ENCODE data around the gene BBX.

Gene BBX

GRCh38 chr3:107644631-107645030, 121.9 kb downstream of the BBX start:
- no peak for DNase-seq (ENCODE audit: extremely low read depth, low read depth)
- TF ChIP-seq CTCF (IDR thresholded peaks at IDR 0.05; ENCODE audit: low read depth, low read length), result no peak

DNA sequence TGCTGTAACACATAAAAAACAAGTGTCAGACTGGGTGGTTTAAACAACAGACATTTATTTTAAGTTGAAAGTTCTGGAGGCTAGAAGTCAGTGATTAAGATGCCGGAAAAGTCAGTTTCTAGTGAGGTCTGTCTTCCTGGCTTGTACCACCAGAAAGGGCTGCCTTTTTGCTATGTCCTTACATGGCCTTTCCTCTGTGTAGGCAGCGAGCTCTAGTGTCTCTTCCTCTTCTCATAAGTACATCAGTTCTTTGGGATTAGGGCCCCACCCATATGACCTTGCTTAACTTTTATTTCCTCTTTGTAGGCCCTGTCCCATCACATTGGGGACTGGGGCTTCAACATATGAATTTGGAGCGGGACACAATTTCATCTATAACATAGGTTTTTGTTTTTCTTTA, 128.0 kb downstream of the BBX start:
- no peak for DNase-seq (ENCODE audit: extremely low read depth, low read depth)
- TF ChIP-seq CTCF (IDR thresholded peaks at IDR 0.05; ENCODE audit: low read depth, low read length), result no peak

DNA sequence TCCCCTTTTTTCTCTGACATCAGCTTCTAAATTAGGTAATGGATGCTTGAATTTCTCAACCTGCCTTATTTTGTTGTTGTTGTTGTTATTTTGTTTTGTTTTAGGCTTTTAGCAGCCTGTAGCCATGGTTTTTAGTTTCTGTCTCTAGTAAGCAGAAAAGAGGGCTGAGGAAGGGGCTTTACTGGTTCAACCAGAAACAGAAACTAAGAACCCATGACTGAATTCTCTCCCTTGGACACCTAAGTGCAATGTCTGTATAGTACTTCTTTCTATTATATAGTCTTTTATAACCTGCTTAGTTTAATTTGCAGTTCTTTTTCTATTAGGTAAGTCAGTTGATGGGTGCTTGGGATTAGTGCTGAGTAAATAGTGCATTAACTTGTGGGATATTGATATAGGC, 129.0 kb downstream of the BBX start:
- TF ChIP-seq CTCF (IDR thresholded peaks at IDR 0.05; ENCODE audit: low read depth, low read length), result no peak
- no peak for DNase-seq (ENCODE audit: extremely low read depth, low read depth)

GRCh38 chr3:107654218-107654617, 131.5 kb downstream of the BBX start:
- DNase-seq (ENCODE audit: extremely low read depth, low read depth), result no peak
- no peak for TF ChIP-seq CTCF (IDR thresholded peaks at IDR 0.05; ENCODE audit: low read depth, low read length)

- no peak for TF ChIP-seq CTCF (IDR thresholded peaks at IDR 0.05; ENCODE audit: low read depth, low read length)
- DNase-seq (ENCODE audit: extremely low read depth, low read depth), result no peak
Measured at GRCh38 chr3:107657971-107658370, 135.2 kb downstream of the BBX start.

GRCh38 chr3:107660306-107660976, 137.7 kb downstream of the BBX start:
- peak; percentile 34 for DNase-seq (ENCODE audit: extremely low read depth, low read depth)
- peak; percentile 64 for TF ChIP-seq CTCF (IDR thresholded peaks at IDR 0.05; ENCODE audit: low read depth, low read length)

GRCh38 chr3:107661447-107662123, 138.8 kb downstream of the BBX start:
- no peak for DNase-seq (ENCODE audit: extremely low read depth, low read depth)
- TF ChIP-seq CTCF (IDR thresholded peaks at IDR 0.05; ENCODE audit: low read depth, low read length), result no peak; the same call in 1 of the 2 replicates
